Measurements from ENCODE around the gene TUBAL3. TPM values are rescaled to one million over a fixed set of nuclear protein-coding genes. Genes with fewer than 3 reads are reported as not detected.

TUBAL3 gene
- total and polyA plus RNA-seq, 9 of the 15 experiments (the other 6 are each of a cell fraction or from before 2014, with no cell fraction given) = 5.5 to 10.1 (median 6.9) TPM

DNA sequence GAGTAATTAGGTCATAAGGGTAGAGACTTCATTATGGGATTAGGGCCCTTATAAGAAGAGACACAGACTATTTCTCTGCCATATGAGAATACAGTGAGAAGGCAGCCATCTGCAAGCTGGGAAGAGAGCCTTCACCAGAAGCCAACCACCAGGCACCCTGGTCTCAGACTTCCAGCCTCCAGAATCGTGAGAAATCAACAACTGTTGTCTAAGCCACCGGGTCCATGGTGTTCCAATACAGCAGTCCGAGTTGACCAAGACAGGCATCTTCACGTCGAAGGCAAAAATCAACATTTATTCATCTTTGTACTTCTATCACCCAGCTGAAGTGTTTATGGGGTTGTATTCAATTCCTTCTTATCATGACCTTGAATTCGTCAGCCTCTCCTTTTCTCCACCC is 5.3 kb downstream of the TUBAL3 start:
- Histone ChIP-seq H3K9ac (ENCODE audit: insufficient read depth in 1 of 2, low read depth in 2 of 2, low read length in 2 of 2) (no peak overlapping the region), H3K4me3 (no peak overlapping the region), H3K9me3 (replicated peaks; ENCODE audit: control insufficient read depth, insufficient read depth, low read depth, low read length) (no peaks in the 10 kb centered on the region), H3K36me3 (ENCODE audit: control insufficient read depth, insufficient read depth, low read length) (no peaks in the 10 kb centered on the region; the same call in 2 of the 3 replicates), H3K9me1 (ENCODE audit: control insufficient read depth, insufficient read depth, low read length) (no peaks in the 10 kb centered on the region), H3K4me1 (replicated peaks in 1 of 2; ENCODE audit: control insufficient read depth in 2 of 2, insufficient read depth in 2 of 2, low read length in 2 of 2) (peaks cover 2 to 14% of the 10 kb centered on the region in 2 experiments; a peak in 3 of 5 replicates), H3K27me3 (ENCODE audit: control insufficient read depth in 2 of 2, insufficient read depth in 2 of 2, low read length in 2 of 2) (no peaks in the 10 kb centered on the region), H2AFZ (ENCODE audit: low read depth, low read length) (no peak overlapping the region), H3K4me2 (ENCODE audit: insufficient read depth, low read length) (no peak overlapping the region), H3K79me2 (ENCODE audit: control insufficient read depth, insufficient read depth, low read length) (no peaks in the 10 kb centered on the region), H4K20me1 (replicated peaks; ENCODE audit: control insufficient read depth, insufficient read depth, low read length) (no peaks in the 10 kb centered on the region), H3K27ac (ENCODE audit: extremely low read depth, low read depth, low read length) (no peak overlapping the region)
- no peak for ATAC-seq
- in situ Hi-C loops (cut with MboI) = no loop called here
- FAIRE-seq = no peak
- DNase-seq (ENCODE audit: extremely low read depth in 1 of 4, low spot score in 3 of 4) = no peak
- WGBS (ENCODE audit: insufficient coverage, low coverage, missing lambda C conversion rate) = 62% methylated on average over 6 of the region's 6 CpGs
- no TSS peak for BruUV-seq (replicated peaks)
- POLR2A ChIA-PET = interaction anchor here (1.6 kb wide), 1 partner anchor 9 kb away, joined by 5 read pairs; no protein-coding TSS in a partner anchor
- intact Hi-C loops (cut with micrococcal nuclease) = no loop called here
- CTCF ChIA-PET (ENCODE audit: low intra/inter-chr PET ratio) = no interaction called here
- TF ChIP-seq ZNF354B (CRISPR knock-in tag; IDR thresholded peaks at IDR 0.05) (no peak), ETS2 (tag; IDR thresholded peaks at IDR 0.05; ENCODE audit: borderline replicate concordance, poor library complexity, severe bottlenecking) (no peak), BHLHE40 (IDR thresholded peaks at IDR 0.05; ENCODE audit: low read length) (no peak), NR4A1 (CRISPR knock-in tag; IDR thresholded peaks at IDR 0.05) (no peak), NR4A1 (tag; IDR thresholded peaks at IDR 0.05) (no peak), DDX20 (tag; IDR thresholded peaks at IDR 0.05; ENCODE audit: low read depth) (no peak), MTA2 (IDR thresholded peaks at IDR 0.05; ENCODE audit: low read depth) (no peak), SIN3A (IDR thresholded peaks at IDR 0.05; ENCODE audit: borderline replicate concordance in 2 of 2, control insufficient read depth in 1 of 2, low read depth in 2 of 2, low read length in 2 of 2) (no peak), ARHGAP35 (IDR thresholded peaks at IDR 0.05; ENCODE audit: partially characterized antibody) (no peak), NCOR1 (IDR thresholded peaks at IDR 0.05) (no peak), TAL1 (IDR thresholded peaks at IDR 0.05) (no peak), ZNF717 (CRISPR knock-in tag; IDR thresholded peaks at IDR 0.05) (no peak), RBM34 (IDR thresholded peaks at IDR 0.05; ENCODE audit: borderline replicate concordance, insufficient read depth, low read length) (no peak), NR3C1 (CRISPR knock-in tag; IDR thresholded peaks at IDR 0.05) (no peak)
- TF ChIP-seq, protein P1, sequence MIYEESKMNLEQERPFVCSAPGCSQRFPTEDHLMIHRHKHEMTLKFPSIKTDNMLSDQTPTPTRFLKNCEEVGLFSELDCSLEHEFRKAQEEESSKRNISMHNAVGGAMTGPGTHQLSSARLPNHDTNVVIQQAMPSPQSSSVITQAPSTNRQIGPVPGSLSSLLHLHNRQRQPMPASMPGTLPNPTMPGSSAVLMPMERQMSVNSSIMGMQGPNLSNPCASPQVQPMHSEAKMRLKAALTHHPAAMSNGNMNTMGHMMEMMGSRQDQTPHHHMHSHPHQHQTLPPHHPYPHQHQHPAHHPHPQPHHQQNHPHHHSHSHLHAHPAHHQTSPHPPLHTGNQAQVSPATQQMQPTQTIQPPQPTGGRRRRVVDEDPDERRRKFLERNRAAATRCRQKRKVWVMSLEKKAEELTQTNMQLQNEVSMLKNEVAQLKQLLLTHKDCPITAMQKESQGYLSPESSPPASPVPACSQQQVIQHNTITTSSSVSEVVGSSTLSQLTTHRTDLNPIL (CRISPR knock-in tag; IDR thresholded peaks at IDR 0.05) = no peak
- TF ChIP-seq, protein P2, sequence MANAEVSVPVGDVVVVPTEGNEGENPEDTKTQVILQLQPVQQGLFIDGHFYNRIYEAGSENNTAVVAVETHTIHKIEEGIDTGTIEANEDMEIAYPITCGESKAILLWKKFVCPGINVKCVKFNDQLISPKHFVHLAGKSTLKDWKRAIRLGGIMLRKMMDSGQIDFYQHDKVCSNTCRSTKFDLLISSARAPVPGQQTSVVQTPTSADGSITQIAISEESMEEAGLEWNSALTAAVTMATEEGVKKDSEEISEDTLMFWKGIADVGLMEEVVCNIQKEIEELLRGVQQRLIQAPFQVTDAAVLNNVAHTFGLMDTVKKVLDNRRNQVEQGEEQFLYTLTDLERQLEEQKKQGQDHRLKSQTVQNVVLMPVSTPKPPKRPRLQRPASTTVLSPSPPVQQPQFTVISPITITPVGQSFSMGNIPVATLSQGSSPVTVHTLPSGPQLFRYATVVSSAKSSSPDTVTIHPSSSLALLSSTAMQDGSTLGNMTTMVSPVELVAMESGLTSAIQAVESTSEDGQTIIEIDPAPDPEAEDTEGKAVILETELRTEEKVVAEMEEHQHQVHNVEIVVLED (CRISPR knock-in tag; IDR thresholded peaks at IDR 0.05) = no peak
- TF ChIP-seq, protein P3, sequence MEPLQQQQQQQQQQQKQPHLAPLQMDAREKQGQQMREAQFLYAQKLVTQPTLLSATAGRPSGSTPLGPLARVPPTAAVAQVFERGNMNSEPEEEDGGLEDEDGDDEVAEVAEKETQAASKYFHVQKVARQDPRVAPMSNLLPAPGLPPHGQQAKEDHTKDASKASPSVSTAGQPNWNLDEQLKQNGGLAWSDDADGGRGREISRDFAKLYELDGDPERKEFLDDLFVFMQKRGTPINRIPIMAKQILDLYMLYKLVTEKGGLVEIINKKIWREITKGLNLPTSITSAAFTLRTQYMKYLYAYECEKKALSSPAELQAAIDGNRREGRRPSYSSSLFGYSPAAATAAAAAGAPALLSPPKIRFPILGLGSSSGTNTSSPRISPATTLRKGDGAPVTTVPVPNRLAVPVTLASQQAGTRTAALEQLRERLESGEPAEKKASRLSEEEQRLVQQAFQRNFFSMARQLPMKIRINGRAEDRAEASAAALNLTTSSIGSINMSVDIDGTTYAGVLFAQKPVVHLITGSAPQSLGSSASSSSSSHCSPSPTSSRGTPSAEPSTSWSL (CRISPR knock-in tag; IDR thresholded peaks at IDR 0.05; ENCODE audit: borderline replicate concordance) = no peak

Measured in K562 (cell line).